ENCODE measurements around the gene TPP2.

DNA sequence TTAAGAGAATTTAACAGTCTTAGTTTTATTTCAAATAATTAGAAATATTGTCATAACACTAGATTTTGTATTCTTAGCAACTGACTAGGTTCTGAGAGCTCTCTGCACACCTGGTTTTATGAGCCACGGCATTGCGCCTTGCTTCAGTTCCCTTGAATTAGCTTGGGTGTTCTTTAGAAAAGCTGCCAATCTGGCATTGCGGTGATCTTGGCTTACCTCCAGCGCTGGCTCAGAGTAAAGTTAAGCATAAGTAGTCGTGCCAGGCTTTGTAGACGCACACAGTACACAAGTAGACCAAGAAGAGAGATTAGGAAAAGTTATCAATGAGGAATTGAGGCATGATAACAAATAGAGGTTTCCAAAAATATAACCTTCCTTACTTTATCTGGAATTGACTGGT, 45.7 kb downstream of the TPP2 start:
- TF ChIP-seq, protein P1, sequence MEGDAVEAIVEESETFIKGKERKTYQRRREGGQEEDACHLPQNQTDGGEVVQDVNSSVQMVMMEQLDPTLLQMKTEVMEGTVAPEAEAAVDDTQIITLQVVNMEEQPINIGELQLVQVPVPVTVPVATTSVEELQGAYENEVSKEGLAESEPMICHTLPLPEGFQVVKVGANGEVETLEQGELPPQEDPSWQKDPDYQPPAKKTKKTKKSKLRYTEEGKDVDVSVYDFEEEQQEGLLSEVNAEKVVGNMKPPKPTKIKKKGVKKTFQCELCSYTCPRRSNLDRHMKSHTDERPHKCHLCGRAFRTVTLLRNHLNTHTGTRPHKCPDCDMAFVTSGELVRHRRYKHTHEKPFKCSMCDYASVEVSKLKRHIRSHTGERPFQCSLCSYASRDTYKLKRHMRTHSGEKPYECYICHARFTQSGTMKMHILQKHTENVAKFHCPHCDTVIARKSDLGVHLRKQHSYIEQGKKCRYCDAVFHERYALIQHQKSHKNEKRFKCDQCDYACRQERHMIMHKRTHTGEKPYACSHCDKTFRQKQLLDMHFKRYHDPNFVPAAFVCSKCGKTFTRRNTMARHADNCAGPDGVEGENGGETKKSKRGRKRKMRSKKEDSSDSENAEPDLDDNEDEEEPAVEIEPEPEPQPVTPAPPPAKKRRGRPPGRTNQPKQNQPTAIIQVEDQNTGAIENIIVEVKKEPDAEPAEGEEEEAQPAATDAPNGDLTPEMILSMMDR (IDR thresholded peaks at IDR 0.05) = no peak
- TF ChIP-seq POLR2A (IDR thresholded peaks at IDR 0.05) = no peak
